Thymus (tissue), 11 donors: ENCODE results near the gene TNFSF15. TPM values are rescaled to one million over a fixed set of nuclear protein-coding genes. Genes with fewer than 3 reads are reported as not detected.
"Not testable (repeated sequence)": the region's sequence is repeated elsewhere in the genome, so short reads cannot be mapped to it uniquely, and the experiment has no call there.

Experiments used
- DNase-seq, 9 donors: peaks; one replicate each; pipeline ENCODE4 v3.0.0-alpha.2; 2013; ENCODE audit warnings: low spot score in 9 of 9, low read depth in 6 of 9, missing footprints in 1 of 9
- H3K27ac ChIP-seq, 2 donors: one replicate each; pipeline ENCODE4 v1.5.1; 2013; ENCODE audit warnings: control low read depth in 1 of 2, low read depth in 1 of 2, low read length in 1 of 2, mild to moderate bottlenecking in 1 of 2, moderate library complexity in 1 of 2
- H3K27me3 ChIP-seq, 2 donors: one replicate each; pipeline ENCODE4 v1.5.1; 2013; ENCODE audit warnings: low read length in 1 of 2; ENCODE audit not compliant: control insufficient read depth in 2 of 2, insufficient read depth in 1 of 2
- H3K36me3 ChIP-seq, 2 donors: one replicate each; pipeline ENCODE4 v1.5.1; 2013; ENCODE audit warnings: low read length in 1 of 2, mild to moderate bottlenecking in 1 of 2, moderate library complexity in 1 of 2; ENCODE audit not compliant: control insufficient read depth in 2 of 2, insufficient read depth in 2 of 2
- H3K4me1 ChIP-seq, 2 donors: one replicate each; pipeline ENCODE4 v1.5.1; 2013; ENCODE audit warnings: low read length in 2 of 2; ENCODE audit not compliant: control insufficient read depth in 2 of 2, insufficient read depth in 2 of 2
- H3K4me3 ChIP-seq, 2 donors: one replicate each; pipeline ENCODE4 v1.5.1; 2013; ENCODE audit warnings: low read length in 2 of 2, control low read depth in 1 of 2, mild to moderate bottlenecking in 1 of 2
- H3K9me3 ChIP-seq, 2 donors: one replicate each; pipeline ENCODE4 v1.5.1; 2013; ENCODE audit warnings: low read length in 1 of 2, mild to moderate bottlenecking in 1 of 2; ENCODE audit not compliant: control insufficient read depth in 2 of 2, insufficient read depth in 1 of 2
- WGBS: extraction: QIAGEN DNeasy Blood & Tissue Kit; methylation state at CpG from one replicate; pipeline ENCODE4 v1.1.7; 2013; 5-methylcytosine and 5-hydroxymethylcytosine counted together
- polyA plus RNA-seq: library from polyadenylated mRNA; stranded (reverse); fragments of 200-250 nt; gene quantifications from one replicate; pipeline ENCODE4 v1.2.3, GENCODE V29; 2013
- total RNA-seq: library from RNA; stranded (reverse); fragments of 120-200 nt; gene quantifications from one replicate; pipeline ENCODE4 v1.2.4, GENCODE V29; 2013
- donor health status: healthy.

TNFSF15 gene
- total and polyA plus RNA-seq, 2 donors: 0.50 to 1.5 TPM

DNA sequence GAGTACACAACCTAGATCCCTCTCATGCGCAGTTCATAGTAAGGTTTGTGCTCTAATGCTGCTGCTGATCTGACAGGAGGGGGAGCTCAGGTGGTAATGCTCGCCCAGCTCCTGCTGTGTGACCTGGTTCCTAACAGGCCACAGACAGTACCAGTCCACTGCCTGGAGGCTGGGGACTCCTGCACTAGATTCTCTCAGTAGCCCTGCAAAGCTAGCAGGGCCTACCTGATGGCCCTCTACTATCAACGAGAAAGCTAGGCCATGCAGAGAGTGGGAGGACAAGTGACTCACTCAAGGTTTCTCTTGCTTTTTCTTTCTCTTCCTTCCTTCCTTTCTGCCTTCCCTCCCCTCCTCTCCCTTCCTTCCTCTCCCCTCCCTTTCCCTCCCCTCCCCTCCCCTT is 68.7 kb downstream of the TNFSF15 start:
- H3K27me3 ChIP-seq: no peaks in the 10 kb centered on the region
- 94% methylated on average over 3 of the region's 3 CpGs for WGBS
- H3K9me3 ChIP-seq: no peaks in the 10 kb centered on the region
- H3K27ac ChIP-seq: no peak overlapping the region
- H3K36me3 ChIP-seq: no peaks in the 10 kb centered on the region
- no peak overlapping the region for H3K4me3 ChIP-seq
- peaks cover 5 to 11% of the 10 kb centered on the region in 2 donors for H3K4me1 ChIP-seq
- DNase-seq: no peak

DNA sequence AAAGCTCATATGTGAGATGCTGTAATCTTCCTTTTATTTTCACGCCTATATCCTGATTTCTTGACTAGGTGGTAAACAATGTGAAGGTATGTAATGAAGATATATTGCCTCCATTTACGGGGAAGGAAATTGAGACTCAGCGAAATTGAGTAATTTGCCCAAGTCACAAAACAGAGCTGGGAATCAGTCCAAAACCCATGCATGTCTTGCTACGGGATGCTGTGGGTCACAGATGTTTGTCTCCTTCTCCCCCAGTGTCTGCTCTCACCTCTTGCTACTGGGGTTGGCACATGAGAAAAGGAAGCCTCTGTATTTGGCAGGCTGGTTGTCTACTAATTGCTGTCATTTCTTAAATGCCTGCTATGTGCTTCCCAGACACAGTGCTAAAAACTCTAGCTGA is 70.1 kb downstream of the TNFSF15 start:
- Histone ChIP-seq H3K9me3 (no peaks in the 10 kb centered on the region), H3K27me3 (no peaks in the 10 kb centered on the region), H3K36me3 (no peaks in the 10 kb centered on the region), H3K4me1 (peaks cover 5 to 11% of the 10 kb centered on the region in 2 donors), H3K27ac (no peak overlapping the region), H3K4me3 (no peak overlapping the region)
- 48% methylated on average over 4 of the region's 4 CpGs for WGBS
- DNase-seq: no peak

DNA sequence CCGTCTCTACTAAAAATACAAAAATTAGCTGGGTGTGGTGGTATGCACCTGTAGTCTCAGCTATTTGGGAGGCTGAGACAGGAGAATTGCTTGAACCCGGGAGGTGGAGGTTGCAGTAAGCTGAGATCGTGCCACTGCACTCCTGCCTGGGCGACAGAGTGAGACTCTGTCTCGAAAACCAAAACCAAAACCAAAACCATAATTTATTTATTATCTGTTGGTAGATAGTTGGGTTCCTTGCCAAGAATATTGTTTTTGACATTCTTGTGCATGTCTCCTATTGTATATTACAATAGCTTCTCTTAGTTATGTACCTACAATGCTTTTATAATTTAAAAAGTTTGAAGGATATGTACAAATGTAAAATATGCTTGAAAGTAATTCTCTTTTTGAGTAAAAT is 70.7 kb downstream of the TNFSF15 start:
- not testable (repeated sequence) for H3K4me3 ChIP-seq
- WGBS: 82% methylated on average over 5 of the region's 5 CpGs

More for the DNA sequence above, 70.7 kb downstream of the TNFSF15 start:
- H3K4me1 ChIP-seq: peaks cover 5 to 11% of the 10 kb centered on the region in 2 donors
- DNase-seq, H3K27me3 ChIP-seq, H3K36me3 ChIP-seq, H3K27ac ChIP-seq, H3K9me3 ChIP-seq: not testable (repeated sequence)

Other genes starting within 250 kb of the TNFSF15 start
- 168 TPM for gene ATP6V1G1, start 218.3 kb downstream of the TNFSF15 start, total RNA-seq
- 222 TPM for gene ATP6V1G1, start 218.3 kb downstream of the TNFSF15 start, polyA plus RNA-seq
- gene TMEM268, start 194.7 kb downstream of the TNFSF15 start, total RNA-seq: 7.4 TPM
- gene TMEM268, start 194.7 kb downstream of the TNFSF15 start, polyA plus RNA-seq: 7.5 TPM
- gene TEX53, start 148.2 kb downstream of the TNFSF15 start, total RNA-seq: not detected
- gene TEX53, start 148.2 kb downstream of the TNFSF15 start, polyA plus RNA-seq: not detected
- gene TEX48, start 123.8 kb downstream of the TNFSF15 start, total RNA-seq: not detected
- 0.07 TPM for gene TEX48, start 123.8 kb downstream of the TNFSF15 start, polyA plus RNA-seq
- gene TNFSF8, start 124.6 kb upstream of the TNFSF15 start, total RNA-seq: 14.7 TPM
- gene TNFSF8, start 124.6 kb upstream of the TNFSF15 start, polyA plus RNA-seq: 82.1 TPM